H1 (cell line): ENCODE results near the gene RASSF4. TPM values are rescaled to one million over a fixed set of nuclear protein-coding genes. Genes with fewer than 3 reads are reported as not detected.

ENCODE experiments used
- CTCF ChIA-PET: fragments of 300-600 bp; sonication (Branson Sonifier 250); formaldehyde crosslinking; loops from one replicate; lab custom pipeline; 2021; ENCODE audit not compliant: partially characterized antibody; lab: Charles Lee
- POLR2A ChIA-PET: fragments of 300-600 bp; sonication (Branson Sonifier 250); formaldehyde crosslinking; loops from one replicate; lab custom pipeline; 2021; ENCODE audit warnings: inconsistent platforms; ENCODE audit not compliant: partially characterized antibody; lab: Charles Lee
- DNase-seq, 2 experiments: peaks; one replicate each; pipeline versions ENCODE4 v3.0.0 to v3.0.0-alpha.2; 2010 to 2022; ENCODE audit warnings: low spot score in 2 of 2, low read depth in 1 of 2, mixed read lengths in 1 of 2
- FAIRE-seq: peaks from 2 replicates; lab custom pipeline; 2011; peaks lifted over from hg19 to GRCh38; lab: Jason Lieb, UNC
- H2AFZ ChIP-seq: 2 replicates; pipeline ENCODE4 v1.8.1; 2012; ENCODE audit warnings: low read length, inconsistent platforms
- H2AK5ac ChIP-seq: 2 replicates; pipeline ENCODE4 v1.6.1; 2013; ENCODE audit warnings: low read depth, low read length
- H2BK120ac ChIP-seq: replicated peaks from 2 replicates; pipeline ENCODE3; 2013; ENCODE audit warnings: low read depth, low read length, inconsistent platforms
- H2BK12ac ChIP-seq: 2 replicates; pipeline ENCODE4 v1.6.1; 2013; ENCODE audit warnings: low read depth, low read length
- H2BK15ac ChIP-seq: 2 replicates; pipeline ENCODE4 v1.6.1; 2013; ENCODE audit warnings: low read length
- H2BK20ac ChIP-seq: 2 replicates; pipeline ENCODE4 v1.6.1; 2013; ENCODE audit warnings: low read length
- H2BK5ac ChIP-seq: 2 replicates; pipeline ENCODE4 v1.6.1; 2013; ENCODE audit warnings: low read depth, low read length
- H3K14ac ChIP-seq: 2 replicates; pipeline ENCODE4 v1.6.1; 2013; ENCODE audit warnings: inconsistent platforms; ENCODE audit not compliant: insufficient read length
- H3K18ac ChIP-seq: 2 replicates; pipeline ENCODE4 v1.6.1; 2013; ENCODE audit warnings: low read length; ENCODE audit errors: extremely low read depth
- H3K23ac ChIP-seq: 2 replicates; pipeline ENCODE4 v1.6.1; 2013; ENCODE audit warnings: inconsistent platforms; ENCODE audit not compliant: insufficient read length
- H3K23me2 ChIP-seq: 2 replicates; pipeline ENCODE4 v1.6.1; 2013; ENCODE audit warnings: low read depth, low read length
- H3K27ac ChIP-seq: 2 replicates; pipeline ENCODE4 v1.6.1; 2011; ENCODE audit warnings: low read depth, low read length, inconsistent platforms
- H3K27me3 ChIP-seq, 4 experiments: replicated peaks in 1 of 4; 1 replicate in 1 of 4; 2 replicates in 3 of 4; pipeline versions ENCODE4 v1.6.1 to v1.8.1; 2011 to 2013; ENCODE audit warnings: low read length in 3 of 4, mild to moderate bottlenecking in 3 of 4, inconsistent platforms in 2 of 4, mixed read lengths in 2 of 4, moderate library complexity in 1 of 4; ENCODE audit not compliant: control insufficient read depth in 3 of 4, insufficient read depth in 3 of 4; ENCODE audit errors: extremely low read depth in 1 of 4
- H3K36me3 ChIP-seq, 4 experiments: 2 replicates each; pipeline versions ENCODE4 v1.6.1 to v1.8.1; 2011 to 2013; ENCODE audit warnings: mild to moderate bottlenecking in 4 of 4, low read length in 3 of 4, moderate library complexity in 2 of 4, control low read depth in 1 of 4, inconsistent platforms in 1 of 4; ENCODE audit not compliant: insufficient read depth in 4 of 4, control insufficient read depth in 2 of 4
- H3K4ac ChIP-seq: replicated peaks from 2 replicates; pipeline ENCODE3; 2013; ENCODE audit warnings: low read length, low read depth, mixed read lengths, inconsistent platforms; ENCODE audit not compliant: insufficient read length
- H3K4me1 ChIP-seq, 4 experiments: replicated peaks in 1 of 4; 1 replicate in 1 of 4; 2 replicates in 3 of 4; pipeline versions ENCODE4 v1.6.1 to v1.8.1; 2011 to 2013; ENCODE audit warnings: low read length in 3 of 4, inconsistent platforms in 2 of 4, mixed read lengths in 1 of 4; ENCODE audit not compliant: insufficient read depth in 4 of 4, control insufficient read depth in 3 of 4
- H3K4me2 ChIP-seq, 2 experiments: 2 replicates each; pipeline versions ENCODE4 v1.6.1 to v1.8.1; 2011 to 2013; ENCODE audit warnings: low read depth in 2 of 2, low read length in 2 of 2, control low read depth in 1 of 2, inconsistent platforms in 1 of 2, mild to moderate bottlenecking in 1 of 2; ENCODE audit not compliant: insufficient read depth in 1 of 2
- H3K4me3 ChIP-seq, 4 experiments: fragments of 200-600, 300-600 bp in 1 of 4; sonication (generic), shearing (Covaris generic), sonication (Bioruptor Twin) in 1 of 4; 2 replicates each; pipeline versions ENCODE4 v1.5.1 to v1.8.1; 2011 to 2016; ENCODE audit warnings: low read length in 4 of 4, low read depth in 3 of 4, control low read depth in 2 of 4, inconsistent platforms in 2 of 4, mild to moderate bottlenecking in 2 of 4, mixed read lengths in 1 of 4, moderate library complexity in 1 of 4; ENCODE audit not compliant: insufficient read depth in 2 of 4; ENCODE audit errors: extremely low read depth in 1 of 4
- H3K56ac ChIP-seq: replicated peaks from 2 replicates; pipeline ENCODE3; 2013; ENCODE audit warnings: low read depth, mild to moderate bottlenecking, mixed read lengths, low read length, inconsistent platforms; ENCODE audit not compliant: insufficient read length
- H3K79me1 ChIP-seq: 2 replicates; pipeline ENCODE4 v1.6.1; 2013; ENCODE audit warnings: low read depth, low read length, control low read depth
- H3K79me2 ChIP-seq, 2 experiments: 2 replicates each; pipeline versions ENCODE4 v1.6.1 to v1.8.1; 2012 to 2013; ENCODE audit warnings: low read length in 2 of 2, mild to moderate bottlenecking in 2 of 2, inconsistent platforms in 1 of 2; ENCODE audit not compliant: insufficient read depth in 2 of 2, control insufficient read depth in 1 of 2
- H3K9ac ChIP-seq, 4 experiments: replicated peaks in 1 of 4; 1 replicate in 1 of 4; 2 replicates in 3 of 4; pipeline versions ENCODE4 v1.6.1 to v1.8.1; 2011 to 2013; ENCODE audit warnings: low read depth in 3 of 4, low read length in 3 of 4, control low read depth in 2 of 4, mild to moderate bottlenecking in 2 of 4, moderate library complexity in 2 of 4, inconsistent platforms in 1 of 4; ENCODE audit errors: extremely low read depth in 1 of 4
- H3K9me3 ChIP-seq, 2 experiments: 2 replicates each; pipeline versions ENCODE4 v1.6.1 to v1.8.1; 2012 to 2013; ENCODE audit warnings: mild to moderate bottlenecking in 2 of 2, moderate library complexity in 2 of 2, control low read depth in 1 of 2, inconsistent platforms in 1 of 2, low read depth in 1 of 2, low read length in 1 of 2, mixed read lengths in 1 of 2; ENCODE audit not compliant: insufficient read depth in 2 of 2
- H4K20me1 ChIP-seq, 2 experiments: replicated peaks in 1 of 2; 2 replicates each; pipeline versions ENCODE3 to v1.8.1; 2011 to 2013; ENCODE audit warnings: inconsistent platforms in 2 of 2, low read length in 2 of 2, mild to moderate bottlenecking in 1 of 2; ENCODE audit not compliant: insufficient read depth in 2 of 2, control insufficient read depth in 1 of 2
- H4K5ac ChIP-seq: 2 replicates; pipeline ENCODE4 v1.6.1; 2013; ENCODE audit warnings: low read length, low read depth, mixed read lengths, inconsistent platforms; ENCODE audit not compliant: insufficient read length
- H4K8ac ChIP-seq: 2 replicates; pipeline ENCODE4 v1.8.0; 2013; ENCODE audit warnings: mild to moderate bottlenecking, moderate library complexity, low read length, inconsistent platforms; ENCODE audit not compliant: insufficient read depth; ENCODE audit errors: extremely low read depth
- H4K91ac ChIP-seq: replicated peaks from 2 replicates; pipeline ENCODE3; 2013; ENCODE audit warnings: low read length, mixed read lengths, inconsistent platforms; ENCODE audit not compliant: insufficient read length
- ATF2 ChIP-seq: IDR thresholded peaks from 2 replicates; pipeline ENCODE4 v1.6.1; 2012; ENCODE audit warnings: low read length, inconsistent platforms
- CEBPB ChIP-seq: IDR thresholded peaks from 2 replicates; pipeline ENCODE4 v1.6.1; 2012; ENCODE audit warnings: low read depth, low read length
- CHD1 ChIP-seq: IDR thresholded peaks from 2 replicates; pipeline ENCODE4 v1.6.1; 2012; ENCODE audit warnings: low read depth, low read length, improper control_type of control experiment
- CREB1 ChIP-seq: IDR thresholded peaks from 2 replicates; pipeline ENCODE4 v1.6.1; 2012; ENCODE audit warnings: inconsistent platforms
- GTF2F1 ChIP-seq: IDR thresholded peaks from 2 replicates; pipeline ENCODE4 v1.6.1; 2012; ENCODE audit warnings: low read depth, low read length, improper control_type of control experiment, borderline replicate concordance
- JUND ChIP-seq: IDR thresholded peaks from 2 replicates; pipeline ENCODE4 v1.6.1; 2011; ENCODE audit warnings: mild to moderate bottlenecking, improper control_type of control experiment, low read length
- SAP30 ChIP-seq: fragments of 300-600 bp; sonication (generic); IDR thresholded peaks from 2 replicates; pipeline ENCODE4 v1.7.1; 2012; ENCODE audit warnings: low read length, moderate library complexity, mild to moderate bottlenecking, inconsistent platforms; ENCODE audit not compliant: insufficient read depth, insufficient replicate concordance
- TAF7 ChIP-seq: optimal IDR thresholded peaks from 2 replicates; pipeline ENCODE3; 2011; ENCODE audit warnings: low read depth, mild to moderate bottlenecking, inconsistent platforms, low read length, moderate library complexity, borderline replicate concordance
- WGBS, 2 experiments: shearing (Covaris generic) in 1 of 2; methylation state at CpG; one replicate each; pipeline versions ENCODE4 v1.1.6 to v1.1.7; 2013 to 2015; ENCODE audit warnings: low lambda C conversion rate in 2 of 2, mixed read lengths in 2 of 2, inconsistent platforms in 1 of 2, low coverage in 1 of 2, missing lambda C conversion rate in 1 of 2; ENCODE audit not compliant: insufficient replicate concordance in 2 of 2, insufficient coverage in 1 of 2, insufficient read length in 1 of 2; ENCODE audit errors: extremely low coverage in 1 of 2, missing lambda C conversion rate in 1 of 2; 5-methylcytosine and 5-hydroxymethylcytosine counted together
- polyA plus RNA-seq, 7 experiments: library from polyadenylated mRNA; depleted of rRNA in 3 of 7; stranded (reverse) in 5 of 7; unstranded in 2 of 7; fragments of >200 nt in 5 of 7; fragments of 200-250 nt in 2 of 7; gene quantifications; 1 replicate in 5 of 7; 2 replicates in 1 of 7; 4 replicates in 1 of 7; pipeline versions ENCODE4 v1.2.1 to v1.2.3, GENCODE V29; 2011 to 2013; ENCODE audit warnings: missing spikeins in 2 of 7, mixed read lengths in 2 of 7
- total RNA-seq: library from RNA; stranded (reverse); fragmentation: NEBNext Ultra II Directional; extraction: Animal tissue kit (Norgen Biotek cat#: 25700); gene quantifications from 2 replicates; pipeline ENCODE4 v1.2.1, GENCODE V29; 2021

The RASSF4 gene
- total and polyA plus RNA-seq, 2 of the 8 experiments (the other 6 are each of a cell fraction or from before 2014, with no cell fraction given), result 14.3 to 14.5 TPM

DNA sequence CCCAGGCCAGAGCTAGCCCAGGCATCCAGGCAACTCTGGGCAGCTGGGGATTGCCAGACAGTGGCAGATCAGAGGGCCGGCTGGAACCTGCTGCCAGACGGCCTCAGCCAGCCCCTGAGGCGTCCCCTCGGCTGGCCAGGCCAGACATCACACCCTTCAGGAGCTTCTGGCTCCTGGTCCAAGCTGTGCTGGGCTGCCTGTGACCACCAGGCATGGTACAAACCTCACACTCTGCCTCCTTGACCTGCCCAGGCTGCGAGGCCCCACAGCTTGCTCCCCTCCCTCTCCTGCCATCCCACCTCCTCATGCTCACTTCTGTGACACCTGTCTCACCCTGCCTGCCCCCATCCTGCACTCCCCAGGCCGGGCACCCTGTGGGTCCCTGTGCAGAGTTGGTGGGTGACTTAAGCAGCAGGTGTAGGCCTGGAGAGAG lies 13.3 kb downstream of the RASSF4 start:
- Histone ChIP-seq H4K91ac (peak overlapping the region; percentile 86), H4K20me1 (peaks cover 0 to 2% of the 10 kb centered on the region in 2 experiments), H3K79me1 (peaks cover 5% of the 10 kb centered on the region; the same call in 1 of the 2 replicates), H3K23me2 (peaks cover 14% of the 10 kb centered on the region; the same call in 1 of the 2 replicates), H3K4me2 (peak overlapping the region; percentile 36 to 65; a peak in 2 of 4 replicates), H2AK5ac (peak overlapping the region; percentile 83; the same call in 1 of the 2 replicates), H4K5ac (no peak overlapping the region), H3K79me2 (no peaks in the 10 kb centered on the region), H3K4me1 (peaks cover 12 to 36% (median 27%) of the 10 kb centered on the region in 4 experiments), H2BK20ac (0 out of 2 replicates have a peak overlapping the region, but pooled peaks have one; percentile 72), H3K9ac (no peak overlapping the region), H3K27me3 (no peaks in the 10 kb centered on the region; a peak in 1 of 7 replicates), H3K14ac (no peak overlapping the region), H3K36me3 (peaks cover 0 to 6% (median 0%) of the 10 kb centered on the region in 4 experiments; a peak in 3 of 8 replicates), H3K18ac (peak overlapping the region; percentile 78), H3K23ac (no peak overlapping the region), H3K56ac (no peak overlapping the region), H2BK15ac (peak overlapping the region; percentile 81)
- WGBS, 2 experiments, result 81% methylated on average over 6 of the region's 6 CpGs; no CpG with 5 or more reads in 1 of the 2 experiments
- ChIA-PET POLR2A (interaction anchor here (0.6 to 1.9 kb wide), 7 partner anchors 9 to 40 kb away, joined by 3 to 7 read pairs (median 3); partner anchors contain the start of gene RASSF4), CTCF (interaction anchor here (0.7 to 2.6 kb wide), 12 partner anchors 9 to 48 kb away, joined by 3 to 26 read pairs (median 4); no protein-coding TSS in a partner anchor)
- no peak for DNase-seq
- TF ChIP-seq GTF2F1 (no peak), ATF2 (no peak), TAF7 (no peak), SAP30 (no peak), JUND (no peak), CEBPB (no peak), CREB1 (no peak), CHD1 (no peak)
- TF ChIP-seq, all 59 proteins: peak for 0
- Histone ChIP-seq H2BK120ac (peak overlapping the region; percentile 71), H2BK5ac (peak overlapping the region; percentile 71; the same call in 1 of the 2 replicates), H3K9me3 (no peaks in the 10 kb centered on the region), H2AFZ (no peak overlapping the region), H3K4ac (peak overlapping the region; percentile 33), H3K27ac (no peak overlapping the region), H3K4me3 (no peak overlapping the region; a peak in 1 of 8 replicates), H2BK12ac (peak overlapping the region; percentile 68; the same call in 1 of the 2 replicates), H4K8ac (no peak overlapping the region; the same call in 1 of the 2 replicates)
- FAIRE-seq, result no peak
